Smooth muscle cell (in vitro differentiated cells): Measurements from ENCODE around the gene ARHGAP4. TPM values are rescaled to one million over a fixed set of nuclear protein-coding genes. Genes with fewer than 3 reads are reported as not detected.

Source experiments
- DNase-seq: peaks from one replicate; lab custom pipeline; 2025; ENCODE audit not compliant: unreplicated experiment; lab: John Stamatoyannopoulos, UW
- H2AFZ ChIP-seq: fragments of 200-600 bp; sonication (generic); 2 replicates; pipeline ENCODE4 v1.6.0; 2016; ENCODE audit warnings: antibody characterized with exemption, low read depth, mild to moderate bottlenecking
- H3F3A ChIP-seq: fragments of 200-600 bp; sonication (generic); 2 replicates; pipeline ENCODE4 v1.6.0; 2017; ENCODE audit warnings: antibody characterized with exemption, low read depth
- H3K27ac ChIP-seq: fragments of 200-600 bp; sonication (generic); 2 replicates; pipeline ENCODE4 v1.5.1; 2016; ENCODE audit warnings: low read depth, mild to moderate bottlenecking
- H3K27me3 ChIP-seq: fragments of 200-600 bp; sonication (generic); 2 replicates; pipeline ENCODE4 v1.6.1; 2016; ENCODE audit warnings: low read depth, mild to moderate bottlenecking
- H3K36me3 ChIP-seq: fragments of 200-600 bp; sonication (generic); 2 replicates; pipeline ENCODE4 v1.5.1; 2016; ENCODE audit warnings: low read depth
- H3K4me1 ChIP-seq: fragments of 200-600 bp; sonication (generic); 2 replicates; pipeline ENCODE4 v1.5.1; 2016; ENCODE audit warnings: low read depth
- H3K4me2 ChIP-seq: fragments of 200-600 bp; sonication (generic); 2 replicates; pipeline ENCODE4 v1.6.0; 2016; ENCODE audit warnings: mild to moderate bottlenecking
- H3K4me3 ChIP-seq: fragments of 200-600 bp; sonication (generic); 2 replicates; pipeline ENCODE4 v1.5.1; 2016; ENCODE audit warnings: mild to moderate bottlenecking
- H3K79me2 ChIP-seq: fragments of 200-600 bp; sonication (generic); 2 replicates; pipeline ENCODE4 v1.6.0; 2016; ENCODE audit warnings: low read depth, mild to moderate bottlenecking
- H3K9ac ChIP-seq: fragments of 200-600 bp; sonication (generic); 2 replicates; pipeline ENCODE4 v1.6.0; 2016; ENCODE audit warnings: low read depth
- H3K9me3 ChIP-seq: fragments of 200-600 bp; sonication (generic); replicated peaks from 2 replicates; pipeline ENCODE4 v1.5.1; 2016; ENCODE audit warnings: low read depth
- H4K20me1 ChIP-seq: fragments of 200-600 bp; sonication (generic); 2 replicates; pipeline ENCODE4 v1.6.0; 2016; ENCODE audit warnings: low read depth
- CTCF ChIP-seq: fragments of 200-600 bp; sonication (generic); IDR thresholded peaks from 2 replicates; pipeline ENCODE4 v1.5.1; 2017; ENCODE audit warnings: borderline replicate concordance, mild to moderate bottlenecking, antibody characterized with exemption; ENCODE audit not compliant: insufficient read depth, poor library complexity, severe bottlenecking
- WGBS: methylation state at CpG from one replicate; pipeline ENCODE4 v1.1.7; 2016; ENCODE audit warnings: low lambda C conversion rate; 5-methylcytosine and 5-hydroxymethylcytosine counted together
- polyA plus RNA-seq: library from polyadenylated mRNA; unstranded; fragments of >200 nt; fragmentation: Nextera tagmentation; extraction: Ambion mirVana; gene quantifications from 2 replicates; pipeline ENCODE4 v1.2.1, GENCODE V29; 2016
- total RNA-seq: library from RNA; depleted of rRNA; stranded (reverse); fragments of >200 nt; gene quantifications from 2 replicates; pipeline ENCODE4 v1.2.3, GENCODE V29; 2014

ARHGAP4 gene
- total and polyA plus RNA-seq, 2 experiments from 2014 or later, result 7.6 to 11.5 TPM

- Histone ChIP-seq H4K20me1 (peaks cover 46% of the 10 kb centered on the region), H3K27me3 (no peaks in the 10 kb centered on the region), H3K4me2 (no peak overlapping the region), H3K9ac (no peak overlapping the region), H2AFZ (no peak overlapping the region), H3K79me2 (peaks cover 20% of the 10 kb centered on the region), H3K4me3 (no peak overlapping the region), H3K4me1 (no peaks in the 10 kb centered on the region), H3K9me3 (no peaks in the 10 kb centered on the region), H3K36me3 (no peaks in the 10 kb centered on the region), H3K27ac (no peak overlapping the region), H3F3A (no peaks in the 10 kb centered on the region)
- no peak for TF ChIP-seq CTCF
- 92% methylated on average over 11 of the region's 11 CpGs for WGBS
- no peak for DNase-seq
Observed at GRCh38 chrX:153961292-153961691, 35.2 kb upstream of the ARHGAP4 start.

GRCh38 chrX:153960786-153961185 is 34.7 kb upstream of the ARHGAP4 start:
- 93% methylated on average over 20 of the region's 22 CpGs for WGBS
- Histone ChIP-seq H4K20me1 (peaks cover 41% of the 10 kb centered on the region), H3K36me3 (no peaks in the 10 kb centered on the region)

GRCh38 chrX:153960077-153960476 is 34.0 kb upstream of the ARHGAP4 start:
- no peak for TF ChIP-seq CTCF
- H2AFZ ChIP-seq, result no peak overlapping the region
- no peaks in the 10 kb centered on the region for H3F3A ChIP-seq
- 92% methylated on average over 16 of the region's 16 CpGs for WGBS
- no peak for DNase-seq
- no peaks in the 10 kb centered on the region for H3K9me3 ChIP-seq
- no peaks in the 10 kb centered on the region for H3K27me3 ChIP-seq
- no peak overlapping the region for H3K4me3 ChIP-seq
- no peak overlapping the region for H3K9ac ChIP-seq
- no peak overlapping the region for H3K27ac ChIP-seq
- H4K20me1 ChIP-seq, result peaks cover 34% of the 10 kb centered on the region
- peaks cover 8% of the 10 kb centered on the region for H3K79me2 ChIP-seq
- no peaks in the 10 kb centered on the region for H3K36me3 ChIP-seq
- no peaks in the 10 kb centered on the region for H3K4me1 ChIP-seq
- no peak overlapping the region for H3K4me2 ChIP-seq

More at GRCh38 chrX:153960786-153961185, 34.7 kb upstream of the ARHGAP4 start:
- Histone ChIP-seq H3K4me1 (no peaks in the 10 kb centered on the region), H3K9me3 (no peaks in the 10 kb centered on the region), H3K27ac (no peak overlapping the region), H3F3A (no peaks in the 10 kb centered on the region), H3K9ac (no peak overlapping the region), H3K79me2 (peaks cover 15% of the 10 kb centered on the region), H3K4me2 (no peak overlapping the region), H2AFZ (no peak overlapping the region), H3K4me3 (no peak overlapping the region), H3K27me3 (no peaks in the 10 kb centered on the region)
- DNase-seq, result no peak
- no peak for TF ChIP-seq CTCF

- Histone ChIP-seq H3K9me3 (no peaks in the 10 kb centered on the region), H3K9ac (no peak overlapping the region), H3K4me2 (no peak overlapping the region), H3K4me1 (no peaks in the 10 kb centered on the region), H3K4me3 (no peak overlapping the region), H3K27me3 (no peaks in the 10 kb centered on the region), H4K20me1 (peaks cover 30% of the 10 kb centered on the region), H3K27ac (no peak overlapping the region), H3K36me3 (no peaks in the 10 kb centered on the region), H3K79me2 (peaks cover 3% of the 10 kb centered on the region), H3F3A (no peaks in the 10 kb centered on the region), H2AFZ (no peak overlapping the region)
- WGBS, result 96% methylated on average over 15 of the region's 15 CpGs
- TF ChIP-seq CTCF, result no peak
- DNase-seq, result no peak
Observed at GRCh38 chrX:153959649-153960048, 33.6 kb upstream of the ARHGAP4 start.
